Suppressor macrophage treated with lipopolysaccharide for 1 hour (primary cell): ENCODE results near the gene EFEMP1.
A peak's percentile ranks its signal among the peaks of the same experiment; 100 is the strongest.

Source experiments
- DNase-seq, 3 donors: peaks; one replicate each; pipeline ENCODE4 v3.0.0-alpha.2; 2020 to 2022

The EFEMP1 gene

GRCh38 chr2:55894720-55895119, 28.9 kb downstream of the EFEMP1 start:
- DNase-seq: no peak

GRCh38 chr2:55891671-55892094, 31.9 kb downstream of the EFEMP1 start:
- no peak for DNase-seq

GRCh38 chr2:55888936-55889335, 34.6 kb downstream of the EFEMP1 start:
- DNase-seq: no peak

- peak; percentile 16 to 45 (median 34) for DNase-seq
These were observed 35.5 kb downstream of the EFEMP1 start for GRCh38 chr2:55887901-55888624.

GRCh38 chr2:55887351-55887750, 36.2 kb downstream of the EFEMP1 start:
- no peak for DNase-seq

- no peak for DNase-seq
These were observed 37.7 kb downstream of the EFEMP1 start for GRCh38 chr2:55885944-55886281.

- peak; percentile 53 to 73 (median 62) for DNase-seq
These were observed 38.2 kb downstream of the EFEMP1 start for GRCh38 chr2:55885127-55885943.

GRCh38 chr2:55883829-55884228, 39.8 kb downstream of the EFEMP1 start:
- DNase-seq: no peak

GRCh38 chr2:55883357-55883756, 40.2 kb downstream of the EFEMP1 start:
- DNase-seq: no peak

- DNase-seq: no peak
These were observed 40.6 kb downstream of the EFEMP1 start for GRCh38 chr2:55882954-55883353.

- DNase-seq: no peak
These were observed 43.0 kb downstream of the EFEMP1 start for GRCh38 chr2:55880416-55881143.

- peak; percentile 6 to 43 (median 9) for DNase-seq
These were observed 43.6 kb downstream of the EFEMP1 start for GRCh38 chr2:55879976-55880375.

- no peak for DNase-seq
These were observed 46.5 kb downstream of the EFEMP1 start for GRCh38 chr2:55877087-55877436.

GRCh38 chr2:55876429-55877086, 47.0 kb downstream of the EFEMP1 start:
- no peak for DNase-seq

- DNase-seq: no peak
These were observed 48.0 kb downstream of the EFEMP1 start for GRCh38 chr2:55875434-55876135.

- DNase-seq: no peak
These were observed 49.2 kb downstream of the EFEMP1 start for GRCh38 chr2:55874338-55874737.

- peak; percentile 65 to 78 (median 73) for DNase-seq
These were observed 51.9 kb downstream of the EFEMP1 start for GRCh38 chr2:55871637-55872036.

GRCh38 chr2:55869637-55870325, 53.8 kb downstream of the EFEMP1 start:
- DNase-seq: no peak

GRCh38 chr2:55865096-55865835, 58.3 kb downstream of the EFEMP1 start:
- DNase-seq: no peak

- no peak for DNase-seq
These were observed 59.1 kb downstream of the EFEMP1 start for GRCh38 chr2:55864351-55865084.
